ENCODE data around the gene FRG1. TPM values are rescaled to one million over a fixed set of nuclear protein-coding genes. Genes with fewer than 3 reads are reported as not detected.
A peak's percentile ranks its signal among the peaks of the same experiment; 100 is the strongest.
"Not testable (repeated sequence)": the region's sequence is repeated elsewhere in the genome, so short reads cannot be mapped to it uniquely, and the experiment has no call there.

Gene FRG1
- total and polyA plus RNA-seq, 2 experiments from 2014 or later: 24.3 to 65.2 TPM

GRCh38 chr4:189942412-189942811, 1.7 kb downstream of the FRG1 start:
- H3K4me1 Mint-ChIP-seq: peaks cover 10% of the 10 kb centered on the region

DNA sequence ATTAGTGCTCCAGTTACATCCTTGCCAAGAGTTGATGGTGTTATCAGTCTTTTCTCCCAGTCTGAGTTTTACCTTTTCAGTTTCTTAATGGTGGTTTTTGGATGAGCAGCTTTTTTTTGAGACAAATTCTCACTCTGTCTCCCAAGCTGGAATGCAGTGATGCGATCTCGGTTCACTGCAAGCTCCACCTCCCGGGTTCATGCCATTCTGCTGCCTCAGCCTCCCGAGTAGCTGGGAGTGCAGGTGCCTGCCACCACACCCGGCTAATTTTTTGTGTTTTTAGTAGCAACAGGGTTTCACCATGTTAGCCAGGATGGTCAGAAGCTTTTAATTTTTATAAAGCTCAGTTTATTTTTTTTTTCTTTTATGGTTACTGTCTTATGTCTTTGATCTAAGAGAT, 3.4 kb downstream of the FRG1 start:
- not testable (repeated sequence) for H3K9me2 ChIP-seq (ENCODE audit: insufficient read depth); H3K36me3 ChIP-seq (ENCODE audit: insufficient read depth); H3K27ac ChIP-seq (ENCODE audit: low read depth); DNase-seq (ENCODE audit: low spot score); ATAC-seq; H2AFZ ChIP-seq; H3K27me3 Mint-ChIP-seq (ENCODE audit: insufficient read depth, low read depth, poor library complexity); H3K27me3 ChIP-seq (ENCODE audit: insufficient read depth); H3K4me3 ChIP-seq; H3K4me2 ChIP-seq; H3K36me3 Mint-ChIP-seq (ENCODE audit: low read depth); H4K20me1 ChIP-seq (replicated peaks; ENCODE audit: insufficient read depth); H3K4me1 ChIP-seq (ENCODE audit: insufficient read depth); H3F3A ChIP-seq (replicated peaks; ENCODE audit: low read depth); H3K27ac Mint-ChIP-seq; H3K4me3 Mint-ChIP-seq
- peaks cover 10% of the 10 kb centered on the region for H3K4me1 Mint-ChIP-seq
- H3K9me3 Mint-ChIP-seq: peaks cover 11% of the 10 kb centered on the region
- H3K79me2 ChIP-seq (replicated peaks; ENCODE audit: insufficient read depth): peaks cover 47% of the 10 kb centered on the region

More at GRCh38 chr4:189942412-189942811, 1.7 kb downstream of the FRG1 start:
- not testable (repeated sequence) for H3K36me3 Mint-ChIP-seq (ENCODE audit: low read depth); ATAC-seq; H3K36me3 ChIP-seq (ENCODE audit: insufficient read depth); H3K27me3 ChIP-seq (ENCODE audit: insufficient read depth); H3K4me3 ChIP-seq; H3K27ac ChIP-seq (ENCODE audit: low read depth); H3K9me2 ChIP-seq (ENCODE audit: insufficient read depth); H3F3A ChIP-seq (replicated peaks; ENCODE audit: low read depth); H3K27ac Mint-ChIP-seq; H3K27me3 Mint-ChIP-seq (ENCODE audit: insufficient read depth, low read depth, poor library complexity); H3K4me2 ChIP-seq; H4K20me1 ChIP-seq (replicated peaks; ENCODE audit: insufficient read depth); DNase-seq (ENCODE audit: low spot score); H3K4me1 ChIP-seq (ENCODE audit: insufficient read depth); H2AFZ ChIP-seq
- H3K79me2 ChIP-seq (replicated peaks; ENCODE audit: insufficient read depth): peaks cover 46% of the 10 kb centered on the region
- H3K9me3 Mint-ChIP-seq: peaks cover 11% of the 10 kb centered on the region
- H3K4me3 Mint-ChIP-seq: peak overlapping the region; percentile 41; the same call in 2 of the 3 replicates

DNA sequence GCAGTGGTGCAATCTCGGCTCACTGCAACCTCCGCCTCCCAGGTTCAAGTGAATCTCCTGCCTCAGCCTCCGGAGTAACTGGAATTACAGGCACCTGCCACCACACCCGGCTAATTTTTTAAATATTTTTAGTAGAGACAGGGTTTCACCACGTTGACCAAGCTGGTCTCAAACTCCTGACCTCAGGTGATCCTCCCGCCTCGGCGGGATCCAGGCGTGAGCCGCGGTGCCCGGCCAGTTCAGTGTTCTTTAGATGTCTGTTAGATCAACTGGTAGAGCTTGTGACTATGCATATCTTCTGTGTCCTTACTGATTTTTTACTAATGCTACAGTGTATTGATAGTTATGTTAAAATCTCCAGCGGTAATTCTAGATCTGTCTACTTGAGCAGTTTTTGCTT, 6.2 kb downstream of the FRG1 start:
- peaks cover 47% of the 10 kb centered on the region for H3K79me2 ChIP-seq (replicated peaks; ENCODE audit: insufficient read depth)
- H3K4me3 Mint-ChIP-seq; DNase-seq (ENCODE audit: low spot score): not testable (repeated sequence)

DNA sequence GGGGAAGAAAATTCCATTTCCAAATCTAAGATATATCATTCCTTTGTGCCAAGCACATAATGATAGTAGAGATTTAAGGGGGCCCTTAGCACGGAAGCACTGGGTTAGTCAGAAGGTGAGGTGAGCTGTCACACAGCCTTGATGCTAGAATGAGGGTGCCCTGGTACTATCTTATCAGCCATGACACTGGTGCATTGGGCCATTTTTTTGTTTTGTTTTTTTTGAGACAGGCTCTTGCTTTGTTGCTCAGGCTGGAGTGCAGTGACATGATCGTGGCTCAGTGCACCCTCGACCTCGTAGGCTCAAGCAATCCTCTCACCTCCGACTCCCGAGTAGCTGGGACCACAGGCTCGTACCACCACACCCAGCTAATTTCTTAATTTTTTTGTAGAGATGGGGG, 7.8 kb downstream of the FRG1 start:
- H3K36me3 Mint-ChIP-seq (ENCODE audit: low read depth); H4K20me1 ChIP-seq (replicated peaks; ENCODE audit: insufficient read depth); H3K4me3 ChIP-seq; H3K27ac ChIP-seq (ENCODE audit: low read depth); H3K27me3 Mint-ChIP-seq (ENCODE audit: insufficient read depth, low read depth, poor library complexity); H3K4me2 ChIP-seq; H3F3A ChIP-seq (replicated peaks; ENCODE audit: low read depth); H3K4me1 ChIP-seq (ENCODE audit: insufficient read depth); H3K9me3 Mint-ChIP-seq; H3K27ac Mint-ChIP-seq; H3K4me3 Mint-ChIP-seq; ATAC-seq; H3K27me3 ChIP-seq (ENCODE audit: insufficient read depth); H3K9me2 ChIP-seq (ENCODE audit: insufficient read depth); DNase-seq (ENCODE audit: low spot score); H3K36me3 ChIP-seq (ENCODE audit: insufficient read depth); H3K4me1 Mint-ChIP-seq; H2AFZ ChIP-seq: not testable (repeated sequence)
- H3K79me2 ChIP-seq (replicated peaks; ENCODE audit: insufficient read depth): peaks cover 38% of the 10 kb centered on the region

More for the DNA sequence above, 6.2 kb downstream of the FRG1 start:
- H4K20me1 ChIP-seq (replicated peaks; ENCODE audit: insufficient read depth); H2AFZ ChIP-seq; H3K4me1 ChIP-seq (ENCODE audit: insufficient read depth); H3K4me3 ChIP-seq; H3K9me3 Mint-ChIP-seq; H3F3A ChIP-seq (replicated peaks; ENCODE audit: low read depth); H3K27me3 Mint-ChIP-seq (ENCODE audit: insufficient read depth, low read depth, poor library complexity); H3K27ac Mint-ChIP-seq; H3K36me3 ChIP-seq (ENCODE audit: insufficient read depth); ATAC-seq; H3K27me3 ChIP-seq (ENCODE audit: insufficient read depth); H3K4me1 Mint-ChIP-seq; H3K4me2 ChIP-seq; H3K36me3 Mint-ChIP-seq (ENCODE audit: low read depth); H3K27ac ChIP-seq (ENCODE audit: low read depth); H3K9me2 ChIP-seq (ENCODE audit: insufficient read depth): not testable (repeated sequence)

DNA sequence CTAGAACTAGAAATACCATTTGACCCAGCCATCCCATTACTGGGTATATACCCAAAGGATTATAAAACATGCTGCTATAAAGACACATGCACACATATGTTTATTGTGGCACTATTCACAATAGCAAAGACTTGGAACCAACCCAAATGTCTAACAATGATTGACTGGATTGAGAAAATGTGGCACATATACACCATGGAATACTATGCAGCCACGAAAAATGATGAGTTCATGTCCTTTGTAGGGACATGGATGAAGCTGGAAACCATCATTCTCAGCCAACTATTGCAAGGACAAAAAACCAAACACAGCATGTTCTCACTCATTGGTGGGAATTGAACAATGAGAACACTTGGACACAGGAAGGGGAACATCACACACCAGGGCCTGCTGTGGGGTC, 28.6 kb downstream of the FRG1 start:
- not testable (repeated sequence) for H3K27me3 Mint-ChIP-seq (ENCODE audit: insufficient read depth, low read depth, poor library complexity); H2AFZ ChIP-seq; H3K9me2 ChIP-seq (ENCODE audit: insufficient read depth); H3K4me1 Mint-ChIP-seq; H3K27me3 ChIP-seq (ENCODE audit: insufficient read depth); H3K27ac Mint-ChIP-seq; H3K4me2 ChIP-seq; H3K4me1 ChIP-seq (ENCODE audit: insufficient read depth); H3F3A ChIP-seq (replicated peaks; ENCODE audit: low read depth); DNase-seq (ENCODE audit: low spot score); H3K79me2 ChIP-seq (replicated peaks; ENCODE audit: insufficient read depth); ATAC-seq; H3K36me3 ChIP-seq (ENCODE audit: insufficient read depth); H3K27ac ChIP-seq (ENCODE audit: low read depth); H4K20me1 ChIP-seq (replicated peaks; ENCODE audit: insufficient read depth); H3K4me3 Mint-ChIP-seq; H3K4me3 ChIP-seq
- Mint-ChIP-seq H3K9me3 (peaks cover 61% of the 10 kb centered on the region), H3K36me3 (ENCODE audit: low read depth) (peaks cover 23% of the 10 kb centered on the region)

All from GM23338 (cell line).